COLO829 (cell line): ENCODE results near the gene RAB18.
"Not testable (repeated sequence)": the region's sequence is repeated elsewhere in the genome, so short reads cannot be mapped to it uniquely, and the experiment has no call there.

Experiments used
- DNase-seq: peaks from one replicate; pipeline ENCODE4 v3.0.0; 2012; ENCODE audit warnings: low spot score

RAB18 gene

GRCh38 chr10:27504808-27505460 lies 830 bp downstream of the RAB18 start:
- DNase-seq, result no peak

GRCh38 chr10:27505537-27505936 lies 1.4 kb downstream of the RAB18 start:
- not testable (repeated sequence) for DNase-seq

GRCh38 chr10:27506280-27506679 lies 2.2 kb downstream of the RAB18 start:
- DNase-seq, result no peak

- DNase-seq, result no peak
Measured at GRCh38 chr10:27512548-27512947, 8.4 kb downstream of the RAB18 start.

GRCh38 chr10:27513451-27514191 lies 9.5 kb downstream of the RAB18 start:
- no peak for DNase-seq

- no peak for DNase-seq
Measured at GRCh38 chr10:27514243-27514642, 10.1 kb downstream of the RAB18 start.

- DNase-seq, result no peak
Measured at GRCh38 chr10:27518261-27518660, 14.2 kb downstream of the RAB18 start.

- no peak for DNase-seq
Measured at GRCh38 chr10:27525819-27526218, 21.7 kb downstream of the RAB18 start.

GRCh38 chr10:27526242-27526641 lies 22.1 kb downstream of the RAB18 start:
- DNase-seq, result no peak

- DNase-seq, result no peak
Measured at GRCh38 chr10:27527666-27528295, 23.7 kb downstream of the RAB18 start.

- DNase-seq, result no peak
Measured at GRCh38 chr10:27529010-27529783, 25.1 kb downstream of the RAB18 start.

- no peak for DNase-seq
Measured at GRCh38 chr10:27530477-27530876, 26.4 kb downstream of the RAB18 start.

GRCh38 chr10:27531336-27531847 lies 27.3 kb downstream of the RAB18 start:
- DNase-seq, result no peak

GRCh38 chr10:27534161-27534700 lies 30.1 kb downstream of the RAB18 start:
- no peak for DNase-seq

- DNase-seq, result no peak
Measured at GRCh38 chr10:27535317-27535716, 31.2 kb downstream of the RAB18 start.

GRCh38 chr10:27536437-27536836 lies 32.3 kb downstream of the RAB18 start:
- no peak for DNase-seq

- DNase-seq, result no peak
Measured at GRCh38 chr10:27537166-27537565, 33.1 kb downstream of the RAB18 start.

- no peak for DNase-seq
Measured at GRCh38 chr10:27537787-27538186, 33.7 kb downstream of the RAB18 start.

GRCh38 chr10:27540672-27541071 lies 36.6 kb downstream of the RAB18 start:
- no peak for DNase-seq

GRCh38 chr10:27541796-27542729 lies 38.0 kb downstream of the RAB18 start:
- no peak for DNase-seq

GRCh38 chr10:27542812-27543211 lies 38.7 kb downstream of the RAB18 start:
- no peak for DNase-seq
